EH (cell line): ENCODE results near the gene UCK2.

Experiments used
- DNase-seq: peaks from one replicate; pipeline ENCODE4 v3.0.0-alpha.2; 2015; ENCODE audit warnings: low read depth

The UCK2 gene

DNA sequence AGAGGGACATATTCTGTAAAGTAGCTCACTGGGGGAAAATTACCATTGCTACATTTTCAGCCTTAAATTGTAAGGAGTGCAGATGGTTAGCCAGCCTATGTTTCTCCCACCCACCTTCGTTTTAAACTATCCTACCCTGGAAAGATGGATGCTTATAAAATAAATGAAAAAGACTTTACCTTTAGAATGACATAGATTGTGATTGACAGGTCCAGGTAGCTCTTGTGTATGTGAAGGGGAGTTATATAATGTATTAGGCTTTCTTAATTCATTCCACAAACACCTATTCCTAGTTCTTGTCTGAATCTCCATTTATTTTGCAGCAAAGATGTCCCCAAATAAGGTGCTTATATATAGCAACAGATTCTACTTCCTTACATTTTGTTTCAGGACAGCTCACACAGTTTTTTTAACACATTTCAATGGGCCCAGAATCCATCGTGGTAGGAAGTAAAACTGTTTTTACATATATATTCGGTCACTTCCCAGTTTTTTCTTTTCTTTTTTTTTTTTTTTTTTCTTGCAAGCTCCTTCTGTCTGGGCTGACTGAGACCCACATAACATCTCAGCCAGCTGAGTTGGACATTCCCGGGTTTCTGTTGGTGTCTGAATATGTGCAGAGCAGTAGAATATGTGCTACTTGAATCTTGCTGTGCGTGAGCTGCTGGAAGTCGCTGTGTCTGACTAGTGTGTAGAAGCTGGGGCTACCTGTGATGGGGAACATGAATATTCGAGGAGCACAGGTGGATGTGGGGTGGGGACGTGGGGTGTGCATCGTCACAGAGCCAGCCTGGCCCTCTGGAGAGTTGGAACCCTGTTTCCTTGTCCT lies 27.8 kb downstream of the UCK2 start:
- no peak for DNase-seq

DNA sequence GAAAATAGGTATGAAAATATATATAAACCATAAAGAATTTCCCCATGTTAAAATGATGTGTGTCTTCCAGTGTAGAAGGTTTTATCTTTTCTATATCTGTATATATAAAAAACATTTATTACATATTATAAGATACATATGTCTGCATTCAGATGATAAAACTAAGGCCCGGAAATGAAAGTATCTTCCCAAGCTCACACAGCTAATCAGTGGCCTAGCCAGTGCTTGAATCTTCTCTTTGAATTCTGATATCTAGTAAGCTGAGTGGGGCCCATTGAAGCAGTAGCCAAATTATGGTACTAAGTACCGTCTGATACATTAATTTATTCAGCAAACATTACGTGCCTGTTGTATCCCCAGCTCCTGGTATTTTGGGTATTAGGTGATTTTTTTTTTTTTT lies 28.6 kb downstream of the UCK2 start:
- DNase-seq, result no peak

GRCh38 chr1:165856606-165857005 lies 29.2 kb downstream of the UCK2 start:
- DNase-seq, result no peak

- DNase-seq, result peak; percentile 40
These were observed 29.8 kb downstream of the UCK2 start for GRCh38 chr1:165857046-165857801.

DNA sequence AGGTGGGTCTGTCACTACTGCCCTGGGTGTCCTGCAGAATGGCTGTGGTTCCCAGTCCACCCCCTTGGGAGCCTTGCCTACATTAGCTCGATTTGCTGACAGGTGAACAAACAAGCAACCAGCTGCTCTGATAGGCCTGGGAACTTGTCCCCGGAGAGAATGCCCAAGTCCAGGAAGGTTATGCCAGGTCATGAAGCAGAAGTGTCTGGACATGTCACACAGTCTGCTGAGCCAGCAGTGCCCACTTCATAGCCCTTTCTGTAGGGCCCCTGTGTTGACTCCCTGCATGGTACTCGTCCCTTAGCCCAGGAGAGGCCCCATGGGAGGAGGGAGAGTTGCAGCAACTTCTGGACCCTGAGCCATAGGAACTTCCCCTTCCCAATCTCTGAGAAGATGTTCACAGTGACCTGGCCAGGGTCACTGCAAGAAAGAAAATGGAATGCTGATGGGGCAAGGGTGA lies 31.0 kb downstream of the UCK2 start:
- DNase-seq, result no peak

DNA sequence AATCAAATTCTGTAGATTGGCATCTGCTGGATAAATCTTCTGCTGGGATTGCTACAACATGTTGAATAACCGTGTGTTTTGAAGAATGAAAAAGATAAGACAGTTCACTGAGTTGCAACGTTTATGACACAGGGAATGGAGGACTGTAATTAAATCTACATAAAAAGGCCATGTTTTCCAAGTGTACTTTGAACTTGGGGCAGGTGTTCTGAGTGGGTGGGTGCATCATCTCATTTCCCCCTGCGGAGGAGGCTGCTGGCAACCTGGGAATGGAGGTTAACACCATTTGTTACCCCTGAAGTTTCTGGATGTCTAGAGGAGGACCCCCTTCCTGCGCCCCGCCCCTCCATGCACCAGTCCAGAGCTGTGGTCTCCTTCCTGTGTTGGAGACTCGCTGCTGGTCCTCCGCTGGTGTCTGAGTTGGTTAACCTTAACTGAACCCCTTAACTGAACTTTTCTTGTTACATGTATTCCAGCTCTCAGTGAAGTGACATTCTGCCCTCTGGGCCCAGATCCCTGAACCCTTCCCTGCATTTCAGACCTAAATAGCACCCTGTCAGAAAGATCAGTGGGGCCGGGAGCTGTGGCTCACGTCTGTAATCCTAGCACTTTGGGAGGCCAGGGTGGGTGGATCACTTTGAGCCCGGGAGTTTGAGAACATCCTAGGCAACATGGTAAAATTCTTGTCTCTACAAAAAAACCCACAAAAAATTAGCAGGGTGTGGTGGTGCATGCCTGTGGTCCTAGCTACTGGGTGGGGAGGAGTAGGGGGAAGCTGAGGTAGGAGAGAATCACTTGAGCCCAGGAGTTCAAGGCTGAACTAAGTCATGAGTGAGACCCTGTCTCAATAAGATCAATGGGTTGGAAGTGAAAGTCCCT lies 31.8 kb downstream of the UCK2 start:
- peak; percentile 33 for DNase-seq

- DNase-seq, result no peak
These were observed 32.7 kb downstream of the UCK2 start for GRCh38 chr1:165860065-165860464.

- no peak for DNase-seq
These were observed 34.5 kb downstream of the UCK2 start for GRCh38 chr1:165861911-165862310.

GRCh38 chr1:165862448-165862847 lies 35.0 kb downstream of the UCK2 start:
- no peak for DNase-seq

DNA sequence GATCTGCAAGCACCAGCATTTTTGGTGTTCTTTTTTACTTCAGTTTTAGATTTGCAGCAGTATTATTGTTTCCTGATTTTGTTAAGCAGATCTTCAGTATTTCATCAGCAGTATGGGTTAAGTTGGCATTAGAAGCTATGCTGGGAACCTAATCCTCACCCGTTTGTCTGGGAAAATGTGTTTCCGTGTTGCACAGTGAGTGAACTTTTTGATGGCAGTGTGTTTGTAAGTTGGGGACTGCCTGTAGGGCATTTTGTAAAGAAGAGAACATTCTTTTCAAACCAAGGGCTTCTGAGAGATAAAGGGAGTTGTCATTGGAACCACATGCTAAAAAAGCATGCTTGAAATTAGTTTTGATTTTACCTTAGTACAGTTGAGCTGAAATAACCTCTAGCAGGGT lies 35.9 kb downstream of the UCK2 start:
- DNase-seq, result peak; percentile 40

- DNase-seq, result no peak
These were observed 38.4 kb downstream of the UCK2 start for GRCh38 chr1:165865633-165866340.

DNA sequence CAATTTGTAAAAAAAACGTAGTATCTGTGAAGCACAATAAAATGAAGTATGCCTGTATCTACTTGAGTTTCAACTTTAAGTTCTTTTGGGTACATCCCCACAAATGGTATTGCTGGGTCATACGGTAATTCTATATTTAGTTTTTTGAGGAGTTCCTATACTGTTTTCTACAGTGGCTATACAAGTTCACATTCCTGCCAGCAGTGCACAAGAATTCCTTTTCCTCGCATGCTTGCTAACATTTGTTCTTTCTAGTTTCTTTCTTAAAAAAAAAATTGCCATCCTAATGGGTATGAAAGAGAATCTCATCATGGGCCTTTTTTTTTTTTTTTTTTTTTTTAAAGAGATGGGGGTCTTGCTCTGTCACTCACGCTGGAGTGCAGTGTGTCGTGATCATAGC lies 41.9 kb downstream of the UCK2 start:
- peak; percentile 29 for DNase-seq

- peak; percentile 66 for DNase-seq
These were observed 44.1 kb downstream of the UCK2 start for GRCh38 chr1:165871311-165872067.

DNA sequence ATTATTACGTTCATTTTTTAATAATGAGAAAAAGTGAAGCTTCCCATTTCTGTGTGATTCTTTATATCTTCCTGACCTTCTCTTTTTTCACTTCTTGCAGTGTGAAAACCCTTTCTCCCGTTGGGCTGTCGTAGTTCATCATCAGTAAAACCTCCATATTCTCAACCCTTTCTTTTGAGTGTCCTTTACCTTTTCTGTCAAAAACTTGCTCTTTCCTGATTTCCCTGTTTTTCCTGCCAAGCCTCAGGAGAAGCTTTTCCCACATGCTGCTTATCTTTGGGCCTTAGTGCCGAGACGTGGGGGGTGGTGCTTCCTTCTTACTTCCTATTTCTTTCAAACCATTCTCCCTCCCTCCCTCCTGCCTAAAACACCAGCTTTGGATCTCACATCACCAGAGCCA lies 46.1 kb downstream of the UCK2 start:
- DNase-seq, result no peak

DNA sequence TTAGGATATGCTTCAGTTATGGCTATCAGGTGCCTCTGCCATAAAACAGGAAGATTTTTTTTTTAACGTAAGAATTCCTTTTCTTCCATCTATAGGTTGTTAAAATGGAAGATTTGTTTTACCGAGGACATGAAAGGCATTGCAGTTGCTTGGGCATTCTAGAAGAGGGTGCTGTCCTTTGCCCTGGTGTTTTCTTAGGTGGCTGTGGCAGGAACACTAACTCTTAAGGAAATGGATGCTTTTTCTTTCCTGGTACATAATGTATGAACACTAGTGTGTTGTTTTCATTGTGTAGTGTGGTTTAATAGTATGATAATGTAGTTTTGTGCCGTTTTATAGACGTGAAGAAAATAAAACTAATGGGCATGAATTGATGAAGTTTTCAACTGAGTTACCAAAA lies 47.2 kb downstream of the UCK2 start:
- no peak for DNase-seq

GRCh38 chr1:165875171-165875570 lies 47.8 kb downstream of the UCK2 start:
- DNase-seq, result no peak

DNA sequence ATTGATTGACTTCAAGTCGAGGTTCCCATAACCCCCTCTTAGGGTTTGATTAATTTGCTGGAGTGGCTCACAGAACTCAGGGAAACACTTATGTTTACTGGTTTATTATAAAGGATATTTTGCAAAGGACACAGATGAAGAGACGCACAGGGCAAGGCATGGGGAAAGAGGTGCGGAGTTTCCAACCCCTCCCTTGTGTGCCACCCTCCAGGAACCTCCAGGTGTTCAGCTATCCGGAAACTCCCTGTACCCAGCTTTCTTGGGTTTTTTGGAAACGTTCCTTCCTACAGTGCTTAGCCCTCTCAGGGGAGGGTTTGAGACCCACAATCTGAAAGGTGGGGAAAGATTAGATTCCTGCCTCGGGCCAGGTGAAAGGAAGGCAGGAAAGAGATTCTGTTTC lies 48.2 kb downstream of the UCK2 start:
- no peak for DNase-seq

DNA sequence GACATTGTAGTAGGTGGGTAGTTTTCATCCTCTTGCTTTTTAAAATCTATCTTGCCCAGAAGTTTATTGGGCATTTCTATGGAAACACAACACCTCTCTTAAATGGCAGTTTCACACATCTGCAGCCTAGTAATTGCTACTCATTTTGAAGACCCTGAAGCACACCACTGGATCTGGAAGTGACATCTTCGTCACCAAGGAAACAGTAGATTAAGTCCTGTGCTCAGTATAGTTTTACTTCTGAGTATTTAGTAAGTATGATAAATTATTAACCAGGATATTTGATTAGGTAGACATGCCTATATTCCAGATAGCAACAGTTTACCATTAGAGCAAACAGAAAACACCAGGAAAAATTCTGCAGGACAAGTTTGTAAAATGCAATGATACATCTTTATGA lies 48.7 kb downstream of the UCK2 start:
- no peak for DNase-seq

- no peak for DNase-seq
These were observed 50.0 kb downstream of the UCK2 start for GRCh38 chr1:165877411-165877810.

DNA sequence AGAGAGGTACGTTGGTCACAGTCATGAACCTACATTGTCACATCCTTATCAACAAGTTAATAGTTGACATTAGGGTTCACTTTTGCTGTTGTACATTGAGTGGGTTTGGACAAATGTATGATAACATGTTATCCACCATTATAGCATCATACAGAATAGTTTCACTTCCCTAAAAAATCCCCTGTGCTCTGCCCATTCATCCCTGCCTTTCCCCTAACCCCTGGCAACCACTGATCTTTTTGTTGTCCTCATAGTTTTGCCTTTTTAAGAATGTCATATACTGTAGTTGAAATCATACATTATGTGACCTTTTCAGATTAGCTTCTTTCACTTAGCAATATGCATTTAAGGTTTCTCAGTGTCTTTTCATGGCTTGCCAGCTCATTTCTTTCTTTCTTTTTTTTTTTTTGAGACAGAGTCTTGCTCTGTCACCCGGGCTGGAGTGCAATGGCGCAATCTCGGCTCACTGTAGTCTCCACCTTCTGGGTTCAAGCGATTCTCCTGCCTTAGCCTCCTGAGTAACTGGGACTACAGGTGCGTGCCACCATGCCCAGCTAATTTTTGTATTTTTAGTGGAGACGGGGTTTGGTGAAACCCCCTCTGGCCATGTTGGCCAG lies 50.6 kb downstream of the UCK2 start:
- no peak for DNase-seq

DNA sequence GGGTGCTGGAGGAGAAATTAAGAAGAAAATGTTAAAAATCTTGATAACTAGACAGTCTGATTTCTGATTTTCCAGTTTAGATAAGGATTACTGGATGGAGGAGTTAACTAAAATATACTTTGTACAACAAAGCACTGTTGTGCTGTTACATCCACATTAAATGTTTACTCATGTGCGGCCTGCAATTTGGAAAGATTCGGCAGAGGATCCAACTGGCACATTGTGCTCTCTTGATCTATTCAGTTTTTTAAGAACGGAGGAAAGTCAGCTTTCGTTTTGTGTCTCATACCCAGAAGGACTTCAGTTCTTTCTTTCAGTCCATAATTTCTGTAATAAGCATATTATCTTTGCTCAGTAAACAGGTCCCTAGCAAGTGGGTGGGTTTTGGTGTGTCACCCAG lies 52.5 kb downstream of the UCK2 start:
- no peak for DNase-seq
